MM.1S (cell line): ENCODE results near the gene SNX8.

Source experiments
- DNase-seq: peaks from one replicate; pipeline ENCODE4 v3.0.0-alpha.2; 2015
- H2AFZ ChIP-seq: fragments of 300-600 bp; sonication (generic); 2 replicates; pipeline ENCODE4 v1.6.0; 2016; ENCODE audit warnings: antibody characterized with exemption, low read length
- H3F3A ChIP-seq: fragments of 300-600 bp; sonication (generic); 2 replicates; pipeline ENCODE4 v1.6.1; 2016; ENCODE audit warnings: mild to moderate bottlenecking, antibody characterized with exemption, low read length, moderate library complexity, mixed read lengths; ENCODE audit not compliant: insufficient read depth
- H3K27ac ChIP-seq: fragments of 300-600 bp; sonication (generic); 2 replicates; pipeline ENCODE4 v1.5.1; 2016; ENCODE audit warnings: mild to moderate bottlenecking, low read length
- H3K27me3 ChIP-seq: fragments of 300-600 bp; sonication (generic); replicated peaks from 2 replicates; pipeline ENCODE4 v1.6.0; 2016; ENCODE audit warnings: low read length; ENCODE audit not compliant: insufficient read depth
- H3K36me3 ChIP-seq: fragments of 300-600 bp; sonication (generic); replicated peaks from 2 replicates; pipeline ENCODE4 v1.6.1; 2016; ENCODE audit warnings: mild to moderate bottlenecking, low read length, mixed read lengths; ENCODE audit not compliant: insufficient read depth
- H3K4me1 ChIP-seq: fragments of 300-600 bp; sonication (generic); 2 replicates; pipeline ENCODE4 v1.6.1; 2016; ENCODE audit warnings: low read length, mixed read lengths
- H3K4me2 ChIP-seq: fragments of 300-600 bp; sonication (generic); 2 replicates; pipeline ENCODE4 v1.6.0; 2016; ENCODE audit warnings: low read depth, low read length
- H3K4me3 ChIP-seq: fragments of 300-600 bp; sonication (generic); 2 replicates; pipeline ENCODE4 v1.5.1; 2016; ENCODE audit warnings: low read length, mixed read lengths
- H3K79me2 ChIP-seq: fragments of 300-600 bp; sonication (generic); 2 replicates; pipeline ENCODE4 v1.6.1; 2016; ENCODE audit warnings: mixed run types, low read length, mixed read lengths
- H3K9ac ChIP-seq: fragments of 300-600 bp; sonication (generic); 2 replicates; pipeline ENCODE4 v1.6.1; 2016; ENCODE audit warnings: low read length, mixed read lengths
- H3K9me2 ChIP-seq: fragments of 300-600 bp; sonication (generic); replicated peaks from 2 replicates; pipeline ENCODE4 v1.6.1; 2016; ENCODE audit warnings: mild to moderate bottlenecking, low read length, mixed read lengths; ENCODE audit not compliant: insufficient read depth
- H3K9me3 ChIP-seq: fragments of 300-600 bp; sonication (generic); replicated peaks from 2 replicates; pipeline ENCODE4 v1.6.1; 2016; ENCODE audit warnings: mild to moderate bottlenecking, low read length, mixed read lengths; ENCODE audit not compliant: insufficient read depth
- H4K20me1 ChIP-seq: fragments of 300-600 bp; sonication (generic); 2 replicates; pipeline ENCODE4 v1.6.1; 2016; ENCODE audit warnings: mild to moderate bottlenecking, low read length, moderate library complexity, mixed read lengths; ENCODE audit not compliant: insufficient read depth
- CTCF ChIP-seq: fragments of 300-600 bp; sonication (generic); IDR thresholded peaks from 2 replicates; pipeline ENCODE4 v1.5.1; 2016; ENCODE audit warnings: antibody characterized with exemption, low read length, mixed read lengths
- EZH2 ChIP-seq: fragments of 300-600 bp; sonication (generic); optimal IDR thresholded peaks from 2 replicates; pipeline ENCODE3; 2017; ENCODE audit warnings: low read depth, mild to moderate bottlenecking, antibody characterized with exemption, low read length, mixed read lengths
- EZH2phosphoT487 ChIP-seq: fragments of 300-600 bp; sonication (generic); IDR thresholded peaks from 2 replicates; pipeline ENCODE4 v1.6.1; 2018; ENCODE audit warnings: antibody characterized with exemption, low read length

Gene SNX8

GRCh38 chr7:2357165-2357564 is 42.9 kb upstream of the SNX8 start:
- Histone ChIP-seq H3K9me3 (no peaks in the 10 kb centered on the region), H3K36me3 (peaks cover 14% of the 10 kb centered on the region; the same call in 1 of the 2 replicates), H3K4me3 (no peak overlapping the region), H3K27ac (no peak overlapping the region), H3K4me1 (peaks cover 13% of the 10 kb centered on the region), H4K20me1 (peaks cover 49% of the 10 kb centered on the region), H3K27me3 (no peaks in the 10 kb centered on the region), H3K9me2 (no peaks in the 10 kb centered on the region), H3F3A (peaks cover 7% of the 10 kb centered on the region), H3K9ac (no peak overlapping the region), H3K4me2 (peak overlapping the region; percentile 80; the same call in 1 of the 2 replicates), H3K79me2 (peaks cover 71% of the 10 kb centered on the region), H2AFZ (no peak overlapping the region)
- TF ChIP-seq EZH2, result no peak
- no peak for TF ChIP-seq EZH2phosphoT487
- no peak for TF ChIP-seq CTCF
- no peak for DNase-seq

GRCh38 chr7:2355705-2356008 is 41.4 kb upstream of the SNX8 start:
- no peak for DNase-seq
- peak overlapping the region; percentile 89 for H3K4me3 ChIP-seq

DNA sequence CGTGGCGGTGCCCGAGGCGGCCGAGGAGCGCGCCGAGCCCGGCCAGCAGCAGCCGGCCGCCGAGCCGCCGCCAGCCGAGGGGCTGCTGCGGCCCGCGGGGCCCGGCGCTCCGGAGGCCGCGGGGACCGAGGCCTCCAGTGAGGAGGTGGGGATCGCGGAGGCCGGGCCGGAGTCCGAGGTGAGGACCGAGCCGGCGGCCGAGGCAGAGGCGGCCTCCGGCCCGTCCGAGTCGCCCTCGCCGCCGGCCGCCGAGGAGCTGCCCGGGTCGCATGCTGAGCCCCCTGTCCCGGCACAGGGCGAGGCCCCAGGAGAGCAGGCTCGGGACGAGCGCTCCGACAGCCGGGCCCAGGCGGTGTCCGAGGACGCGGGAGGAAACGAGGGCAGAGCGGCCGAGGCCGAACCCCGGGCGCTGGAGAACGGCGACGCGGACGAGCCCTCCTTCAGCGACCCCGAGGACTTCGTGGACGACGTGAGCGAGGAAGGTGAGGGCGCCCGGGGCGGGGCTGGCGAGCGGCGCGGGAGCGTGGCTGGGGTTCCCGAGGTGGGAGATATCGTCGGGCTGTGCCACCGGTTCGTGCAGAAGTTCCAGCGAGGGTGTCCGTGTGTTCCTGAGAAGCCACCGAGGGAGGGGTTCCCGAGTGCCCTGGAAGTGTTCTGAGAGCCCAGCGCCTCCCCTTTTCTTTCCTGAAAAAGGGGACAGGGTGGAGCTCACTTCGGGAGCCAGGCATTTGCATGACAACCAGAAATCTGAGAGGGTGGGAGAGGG is 40.9 kb upstream of the SNX8 start:
- Histone ChIP-seq H3K9me2 (no peaks in the 10 kb centered on the region), H3K36me3 (peaks cover 6% of the 10 kb centered on the region; the same call in 1 of the 2 replicates), H3F3A (peaks cover 7% of the 10 kb centered on the region), H3K27me3 (no peaks in the 10 kb centered on the region), H3K4me3 (peak overlapping the region; percentile 89), H3K4me2 (peak overlapping the region; percentile 80), H3K27ac (peak overlapping the region; percentile 19; the same call in 1 of the 2 replicates), H3K9me3 (no peaks in the 10 kb centered on the region), H2AFZ (no peak overlapping the region), H3K9ac (peak overlapping the region; percentile 100), H3K4me1 (peaks cover 13% of the 10 kb centered on the region), H3K79me2 (peaks cover 53% of the 10 kb centered on the region), H4K20me1 (peaks cover 37% of the 10 kb centered on the region)
- no peak for DNase-seq
- TF ChIP-seq CTCF (no peak), EZH2 (no peak), EZH2phosphoT487 (no peak)

More at GRCh38 chr7:2355705-2356008, 41.4 kb upstream of the SNX8 start:
- no peak for TF ChIP-seq CTCF
- TF ChIP-seq EZH2phosphoT487, result no peak
- TF ChIP-seq EZH2, result no peak
- Histone ChIP-seq H4K20me1 (peaks cover 42% of the 10 kb centered on the region), H3F3A (peaks cover 7% of the 10 kb centered on the region), H3K4me1 (peaks cover 13% of the 10 kb centered on the region), H2AFZ (no peak overlapping the region), H3K4me2 (peak overlapping the region; percentile 80), H3K79me2 (peaks cover 58% of the 10 kb centered on the region), H3K27ac (no peak overlapping the region), H3K9ac (peak overlapping the region; percentile 97), H3K36me3 (peaks cover 11% of the 10 kb centered on the region; the same call in 1 of the 2 replicates), H3K9me3 (no peaks in the 10 kb centered on the region), H3K27me3 (no peaks in the 10 kb centered on the region), H3K9me2 (no peaks in the 10 kb centered on the region)
